Measurements from ENCODE around the gene GART.
"Not testable (repeated sequence)": the region's sequence is repeated elsewhere in the genome, so short reads cannot be mapped to it uniquely, and the experiment has no call there.

- TF ChIP-seq, protein P1, sequence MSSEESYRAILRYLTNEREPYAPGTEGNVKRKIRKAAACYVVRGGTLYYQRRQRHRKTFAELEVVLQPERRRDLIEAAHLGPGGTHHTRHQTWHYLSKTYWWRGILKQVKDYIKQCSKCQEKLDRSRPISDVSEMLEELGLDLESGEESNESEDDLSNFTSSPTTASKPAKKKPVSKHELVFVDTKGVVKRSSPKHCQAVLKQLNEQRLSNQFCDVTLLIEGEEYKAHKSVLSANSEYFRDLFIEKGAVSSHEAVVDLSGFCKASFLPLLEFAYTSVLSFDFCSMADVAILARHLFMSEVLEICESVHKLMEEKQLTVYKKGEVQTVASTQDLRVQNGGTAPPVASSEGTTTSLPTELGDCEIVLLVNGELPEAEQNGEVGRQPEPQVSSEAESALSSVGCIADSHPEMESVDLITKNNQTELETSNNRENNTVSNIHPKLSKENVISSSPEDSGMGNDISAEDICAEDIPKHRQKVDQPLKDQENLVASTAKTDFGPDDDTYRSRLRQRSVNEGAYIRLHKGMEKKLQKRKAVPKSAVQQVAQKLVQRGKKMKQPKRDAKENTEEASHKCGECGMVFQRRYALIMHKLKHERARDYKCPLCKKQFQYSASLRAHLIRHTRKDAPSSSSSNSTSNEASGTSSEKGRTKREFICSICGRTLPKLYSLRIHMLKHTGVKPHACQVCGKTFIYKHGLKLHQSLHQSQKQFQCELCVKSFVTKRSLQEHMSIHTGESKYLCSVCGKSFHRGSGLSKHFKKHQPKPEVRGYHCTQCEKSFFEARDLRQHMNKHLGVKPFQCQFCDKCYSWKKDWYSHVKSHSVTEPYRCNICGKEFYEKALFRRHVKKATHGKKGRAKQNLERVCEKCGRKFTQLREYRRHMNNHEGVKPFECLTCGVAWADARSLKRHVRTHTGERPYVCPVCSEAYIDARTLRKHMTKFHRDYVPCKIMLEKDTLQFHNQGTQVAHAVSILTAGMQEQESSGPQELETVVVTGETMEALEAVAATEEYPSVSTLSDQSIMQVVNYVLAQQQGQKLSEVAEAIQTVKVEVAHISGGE (CRISPR knock-in tag; IDR thresholded peaks at IDR 0.05), result not testable (repeated sequence)
- not testable (repeated sequence) for TF ChIP-seq CREB1 (IDR thresholded peaks at IDR 0.05; ENCODE audit: low read depth); NKRF (conservative IDR thresholded peaks at IDR 0.05); CEBPB (IDR thresholded peaks at IDR 0.05; ENCODE audit: borderline replicate concordance in 1 of 2, low read depth in 2 of 2, low read length in 2 of 2); POLR2AphosphoS5 (IDR thresholded peaks at IDR 0.05; ENCODE audit: low read length); BCLAF1 (IDR thresholded peaks at IDR 0.05); TCF3 (IDR thresholded peaks at IDR 0.05; ENCODE audit: borderline replicate concordance, insufficient read depth, low read depth, low read length); EZH2 (IDR thresholded peaks at IDR 0.05; ENCODE audit: borderline replicate concordance, control insufficient read depth, low read depth, low read length)
- TF ChIP-seq, protein P2, sequence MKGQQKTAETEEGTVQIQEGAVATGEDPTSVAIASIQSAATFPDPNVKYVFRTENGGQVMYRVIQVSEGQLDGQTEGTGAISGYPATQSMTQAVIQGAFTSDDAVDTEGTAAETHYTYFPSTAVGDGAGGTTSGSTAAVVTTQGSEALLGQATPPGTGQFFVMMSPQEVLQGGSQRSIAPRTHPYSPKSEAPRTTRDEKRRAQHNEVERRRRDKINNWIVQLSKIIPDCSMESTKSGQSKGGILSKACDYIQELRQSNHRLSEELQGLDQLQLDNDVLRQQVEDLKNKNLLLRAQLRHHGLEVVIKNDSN (IDR thresholded peaks at IDR 0.05; ENCODE audit: borderline replicate concordance, extremely low read length, insufficient read depth, low read depth, low read length), result not testable (repeated sequence)
- TF ChIP-seq, protein P3, sequence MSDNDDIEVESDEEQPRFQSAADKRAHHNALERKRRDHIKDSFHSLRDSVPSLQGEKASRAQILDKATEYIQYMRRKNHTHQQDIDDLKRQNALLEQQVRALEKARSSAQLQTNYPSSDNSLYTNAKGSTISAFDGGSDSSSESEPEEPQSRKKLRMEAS (IDR thresholded peaks at IDR 0.05; ENCODE audit: low read depth, low read length), result not testable (repeated sequence)
- TF ChIP-seq, protein P4, sequence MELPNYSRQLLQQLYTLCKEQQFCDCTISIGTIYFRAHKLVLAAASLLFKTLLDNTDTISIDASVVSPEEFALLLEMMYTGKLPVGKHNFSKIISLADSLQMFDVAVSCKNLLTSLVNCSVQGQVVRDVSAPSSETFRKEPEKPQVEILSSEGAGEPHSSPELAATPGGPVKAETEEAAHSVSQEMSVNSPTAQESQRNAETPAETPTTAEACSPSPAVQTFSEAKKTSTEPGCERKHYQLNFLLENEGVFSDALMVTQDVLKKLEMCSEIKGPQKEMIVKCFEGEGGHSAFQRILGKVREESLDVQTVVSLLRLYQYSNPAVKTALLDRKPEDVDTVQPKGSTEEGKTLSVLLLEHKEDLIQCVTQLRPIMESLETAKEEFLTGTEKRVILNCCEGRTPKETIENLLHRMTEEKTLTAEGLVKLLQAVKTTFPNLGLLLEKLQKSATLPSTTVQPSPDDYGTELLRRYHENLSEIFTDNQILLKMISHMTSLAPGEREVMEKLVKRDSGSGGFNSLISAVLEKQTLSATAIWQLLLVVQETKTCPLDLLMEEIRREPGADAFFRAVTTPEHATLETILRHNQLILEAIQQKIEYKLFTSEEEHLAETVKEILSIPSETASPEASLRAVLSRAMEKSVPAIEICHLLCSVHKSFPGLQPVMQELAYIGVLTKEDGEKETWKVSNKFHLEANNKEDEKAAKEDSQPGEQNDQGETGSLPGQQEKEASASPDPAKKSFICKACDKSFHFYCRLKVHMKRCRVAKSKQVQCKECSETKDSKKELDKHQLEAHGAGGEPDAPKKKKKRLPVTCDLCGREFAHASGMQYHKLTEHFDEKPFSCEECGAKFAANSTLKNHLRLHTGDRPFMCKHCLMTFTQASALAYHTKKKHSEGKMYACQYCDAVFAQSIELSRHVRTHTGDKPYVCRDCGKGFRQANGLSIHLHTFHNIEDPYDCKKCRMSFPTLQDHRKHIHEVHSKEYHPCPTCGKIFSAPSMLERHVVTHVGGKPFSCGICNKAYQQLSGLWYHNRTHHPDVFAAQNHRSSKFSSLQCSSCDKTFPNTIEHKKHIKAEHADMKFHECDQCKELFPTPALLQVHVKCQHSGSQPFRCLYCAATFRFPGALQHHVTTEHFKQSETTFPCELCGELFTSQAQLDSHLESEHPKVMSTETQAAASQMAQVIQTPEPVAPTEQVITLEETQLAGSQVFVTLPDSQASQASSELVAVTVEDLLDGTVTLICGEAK (IDR thresholded peaks at IDR 0.05; ENCODE audit: borderline replicate concordance), result not testable (repeated sequence)
Measured at GRCh38 chr21:33576741-33577141, 34.8 kb upstream of the GART start.

All from GM12878 (cell line).